Mammary epithelial cell (primary cell): Measurements from ENCODE around the gene NTM.
"Not testable (repeated sequence)": the region's sequence is repeated elsewhere in the genome, so short reads cannot be mapped to it uniquely, and the experiment has no call there.

Source experiments
- CTCF ChIP-seq, 2 donors: IDR thresholded peaks in 1 of 2; conservative IDR thresholded peaks in 1 of 2; 2 replicates each; pipeline ENCODE4 v1.5.1; 2011 to 2012; ENCODE audit warnings: inconsistent platforms in 2 of 2, low read length in 2 of 2, mild to moderate bottlenecking in 2 of 2, control low read depth in 1 of 2, low read depth in 1 of 2; ENCODE audit not compliant: insufficient read depth in 1 of 2; ENCODE audit errors: extremely low read depth in 1 of 2
- EZH2 ChIP-seq: IDR thresholded peaks from 2 replicates; pipeline ENCODE4 v1.6.1; 2012; ENCODE audit warnings: low read length, inconsistent platforms, borderline replicate concordance

GRCh38 chr11:131341900-131342299 is 28.5 kb upstream of the NTM start:
- TF ChIP-seq CTCF (conservative IDR thresholded peaks at IDR 0.05 in 1 of 2, IDR thresholded peaks at IDR 0.05 in 1 of 2; ENCODE audit: extremely low read depth in 1 of 2, insufficient read depth in 1 of 2, low read depth in 1 of 2, low read length in 2 of 2); EZH2: not testable (repeated sequence)
